Right lobe of liver (tissue), 4 donors: ENCODE data around the gene TMEM19.

Experiments
- CTCF ChIP-seq, 4 donors: fragments of 200-600 bp in 3 of 4; fragments of 450-650 bp in 1 of 4; IDR thresholded peaks; one replicate each; pipeline versions ENCODE4 v1.5.1 to v1.8.0; 2016 to 2022; ENCODE audit warnings: antibody characterized with exemption in 4 of 4, mild to moderate bottlenecking in 2 of 4
- POLR2A ChIP-seq: fragments of 450-650 bp; IDR thresholded peaks from one replicate; pipeline ENCODE4 v1.6.1; 2017; ENCODE audit warnings: antibody characterized with exemption, mild to moderate bottlenecking
- donor health status: DM: no; HTN: no; CAD: no.
- donor health status: DM: no; HTN: no; CAD: no.
- donor health status: DM: no; HTN: yes; CAD: no.

- TF ChIP-seq CTCF (IDR thresholded peaks at IDR 0.05), result no peak
- TF ChIP-seq POLR2A, result no peak
Observed at GRCh38 chr12:71703206-71703605, 17.3 kb downstream of the TMEM19 start.
